Heart right ventricle (tissue), 16 donors: ENCODE data around the gene NUF2. TPM values are rescaled to one million over a fixed set of nuclear protein-coding genes. Genes with fewer than 3 reads are reported as not detected.

Experiments used
- ATAC-seq, 8 donors: fragments of 200-7000 bp; cut with Tn5 transposase; one replicate each; pipeline ENCODE4 v1.9.1; 2020; ENCODE audit warnings: mild to moderate bottlenecking in 8 of 8, moderate library complexity in 8 of 8, moderate number of reproducible peaks in 1 of 8
- DNase-seq, 2 donors: peaks; one replicate each; pipeline ENCODE4 v3.0.0-alpha.2; 2020
- H3K27ac ChIP-seq, 10 donors: fragments of 200-600 bp; sonication (generic) in 2 of 10; one replicate each; pipeline versions ENCODE4 v1.5.0 to v1.8.0; 2020 to 2022; ENCODE audit warnings: mild to moderate bottlenecking in 3 of 10
- H3K27me3 ChIP-seq, 7 donors: fragments of 200-600 bp; one replicate each; pipeline ENCODE4 v1.8.0; 2021 to 2022; ENCODE audit warnings: mild to moderate bottlenecking in 2 of 7
- H3K36me3 ChIP-seq, 9 donors: fragments of 200-600 bp; sonication (generic) in 1 of 9; one replicate each; pipeline versions ENCODE4 v1.5.0 to v1.8.0; 2020 to 2022; ENCODE audit warnings: mild to moderate bottlenecking in 2 of 9
- H3K4me1 ChIP-seq, 9 donors: fragments of 200-600 bp; sonication (generic) in 1 of 9; one replicate each; pipeline versions ENCODE4 v1.5.0 to v1.8.0; 2020 to 2022; ENCODE audit warnings: mild to moderate bottlenecking in 4 of 9
- H3K4me3 ChIP-seq, 10 donors: fragments of 200-600 bp; sonication (generic) in 2 of 10; one replicate each; pipeline versions ENCODE4 v1.5.0 to v1.8.0; 2020 to 2022; ENCODE audit warnings: mild to moderate bottlenecking in 7 of 10, moderate library complexity in 2 of 10
- H3K9me3 ChIP-seq, 11 donors: fragments of 200-600 bp in 10 of 11; sonication (generic) in 2 of 11; one replicate each; pipeline versions ENCODE4 v1.5.0 to v1.8.0; 2013 to 2022; ENCODE audit warnings: mild to moderate bottlenecking in 2 of 11, control low read depth in 1 of 11, moderate library complexity in 1 of 11
- CTCF ChIP-seq, 9 donors: fragments of 200-600 bp; sonication (generic) in 2 of 9; IDR thresholded peaks; one replicate each; pipeline versions ENCODE4 v1.5.0 to v1.8.0; 2021 to 2022; ENCODE audit warnings: antibody characterized with exemption in 9 of 9, mild to moderate bottlenecking in 5 of 9, moderate library complexity in 1 of 9
- WGBS, 2 donors: extraction: QIAGEN DNeasy Blood & Tissue Kit; methylation state at CpG; one replicate each; pipeline ENCODE4 v1.1.7; 2013; ENCODE audit warnings: inconsistent platforms in 1 of 2; 5-methylcytosine and 5-hydroxymethylcytosine counted together
- intact Hi-C, 10 donors: fragments of 100-400 bp; cut with DNase I; formaldehyde crosslinking; loops; one replicate each; pipeline versions ENCODE4 v1.11.1 to v1.14.2; 2022
- polyA plus RNA-seq, 2 donors: library from polyadenylated mRNA; stranded (reverse); fragments of 200-250 nt; gene quantifications; one replicate each; pipeline ENCODE4 v1.2.3, GENCODE V29; 2013
- total RNA-seq, 10 donors: library from RNA; stranded (reverse); fragmentation: NEBNext Ultra II Directional in 3 of 10; extraction: Animal tissue kit (Norgen Biotek cat#: 25700) in 3 of 10; gene quantifications; one replicate each; pipeline versions ENCODE4 v1.2.1 to v1.2.4, GENCODE V29; 2021 to 2023
- donor health status: Arrhythmogenic right ventricular cardiomyopathy.
- donor health status: ischemic (EF 13 %, LVEDD 7.1; RV severe dilation, severe dysfunction).
- donor health status: healthy with polysubstance abuse.
- donor health status: DM: no; HTN: yes; CAD: no.
- donor health status: DM: no; HTN: no; CAD: no.
- donor health status: ischemic (EF 25% LVEDD 6.9; RV normal size, moderate dysfunction).
- donor health status: ischemic (EF 25% LVEDD 5.7; RV mildly dilated, moderate dysfunction).
- donor health status: healthy.
- donor health status: DM: yes; HTN: yes; CAD: no.
- donor health status: Ischemic cardiomyopathy.
- donor health status: ischemic (EF 35%, LVEDD 5.7; RV mildly dilated, moderate dysfunction).
- donor health status: nonischemic (EF 11% LVEDD 7.7; RV severe dilation, severe dysfunction).
- donor health status: DM: yes; HTN: yes; CAD: no.
- donor health status: PGD.
- donor health status: ischemic (EF 29% LVEDD 5.4; RV normal size, mild dysfunction).
- donor health status: nonischemic (EF 23%, LVEDD 6.1; RV moderate dilation, normal function).

The NUF2 gene
- total and polyA plus RNA-seq, 12 donors: 0.15 to 2.5 (median 0.37) TPM; not detected in 5

DNA sequence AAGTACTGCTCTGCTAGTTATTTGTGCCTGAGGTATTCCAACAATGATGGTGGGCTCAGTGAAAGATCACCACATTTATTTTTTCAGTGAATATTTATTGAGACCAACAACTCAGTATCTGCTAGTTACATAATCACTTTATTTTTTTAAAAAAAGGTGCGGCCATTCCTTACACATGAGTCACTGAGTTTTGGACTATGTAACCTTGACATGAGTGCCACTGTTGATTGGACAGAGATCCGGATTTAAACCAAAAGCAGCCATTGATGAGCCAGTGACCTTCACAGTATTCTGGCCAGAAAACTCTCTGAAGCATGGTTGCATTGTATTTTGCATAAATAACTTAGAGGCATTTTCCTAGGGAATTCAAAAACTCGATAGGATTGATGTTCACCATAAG, 79.5 kb downstream of the NUF2 start:
- TF ChIP-seq CTCF (IDR thresholded peaks at IDR 0.05): no peak
- H3K36me3 ChIP-seq: no peaks in the 10 kb centered on the region
- no peak overlapping the region for H3K4me3 ChIP-seq
- no peak for DNase-seq
- H3K27me3 ChIP-seq: peaks cover 0 to 4% (median 0%) of the 10 kb centered on the region in 7 donors
- no peak overlapping the region for H3K27ac ChIP-seq
- peaks cover 0 to under 1% (median 0%) of the 10 kb centered on the region in 9 donors for H3K4me1 ChIP-seq
- H3K9me3 ChIP-seq: no peaks in the 10 kb centered on the region
- WGBS, 2 donors: 83 to 87% methylated on average over 3 of the region's 3 CpGs
- intact Hi-C loops: loop anchor here in 1 of 10 donors (10.0 kb wide), 1 partner anchor 124 kb away; no protein-coding TSS in a partner anchor
- ATAC-seq: no peak

Other genes with a start within 250 kb of the NUF2 start
- gene RGS5, start 119.0 kb upstream of the NUF2 start, total RNA-seq: 100 to 1,000 TPM; 120 to 393 (median 207) TPM
- gene RGS5, start 119.0 kb upstream of the NUF2 start, polyA plus RNA-seq: 100 to 1,000 TPM in 1 of 2 donors, 10 to 100 TPM in 1; 83.9 to 130 TPM